Effector memory CD4-positive, alpha-beta T cell (primary cell): Measurements from ENCODE around the gene RAD51B.

ENCODE experiments used
- DNase-seq, 3 donors: peaks; one replicate each; pipeline ENCODE4 v3.0.0-alpha.2; 2020
- H3K27ac ChIP-seq: 2 replicates; pipeline ENCODE4 v1.7.0; 2013; ENCODE audit warnings: mild to moderate bottlenecking, low read length, moderate library complexity; ENCODE audit not compliant: insufficient read depth, poor library complexity, severe bottlenecking
- H3K27me3 ChIP-seq: replicated peaks from 2 replicates; pipeline ENCODE4 v1.7.0; 2013; ENCODE audit warnings: mild to moderate bottlenecking, low read length; ENCODE audit not compliant: insufficient read depth, control insufficient read depth, poor library complexity, severe bottlenecking
- H3K36me3 ChIP-seq: 2 replicates; pipeline ENCODE4 v1.7.0; 2013; ENCODE audit warnings: mild to moderate bottlenecking, low read length, moderate library complexity; ENCODE audit not compliant: control insufficient read depth, insufficient read depth
- H3K4me1 ChIP-seq: 2 replicates; pipeline ENCODE4 v1.7.0; 2013; ENCODE audit warnings: low read length, mild to moderate bottlenecking; ENCODE audit not compliant: control insufficient read depth, insufficient read depth, poor library complexity, severe bottlenecking
- H3K4me3 ChIP-seq: 2 replicates; pipeline ENCODE4 v1.7.0; 2013; ENCODE audit warnings: low read length, low read depth, mild to moderate bottlenecking; ENCODE audit not compliant: insufficient read depth, poor library complexity, severe bottlenecking
- H3K9me3 ChIP-seq: 2 replicates; pipeline ENCODE4 v1.7.0; 2013; ENCODE audit warnings: mild to moderate bottlenecking, low read length, moderate library complexity; ENCODE audit not compliant: control insufficient read depth

The RAD51B gene

GRCh38 chr14:68518761-68519670, 699.4 kb downstream of the RAD51B start:
- Histone ChIP-seq H3K36me3 (no peaks in the 10 kb centered on the region), H3K4me3 (no peak overlapping the region), H3K9me3 (no peaks in the 10 kb centered on the region), H3K27me3 (no peaks in the 10 kb centered on the region), H3K4me1 (no peaks in the 10 kb centered on the region), H3K27ac (no peak overlapping the region)
- DNase-seq, result no peak

GRCh38 chr14:68519671-68520187, 700.1 kb downstream of the RAD51B start:
- no peaks in the 10 kb centered on the region for H3K36me3 ChIP-seq
- H3K4me3 ChIP-seq, result no peak overlapping the region
- DNase-seq, result no peak
- no peak overlapping the region for H3K27ac ChIP-seq
- no peaks in the 10 kb centered on the region for H3K4me1 ChIP-seq
- H3K9me3 ChIP-seq, result no peaks in the 10 kb centered on the region
- no peaks in the 10 kb centered on the region for H3K27me3 ChIP-seq

DNA sequence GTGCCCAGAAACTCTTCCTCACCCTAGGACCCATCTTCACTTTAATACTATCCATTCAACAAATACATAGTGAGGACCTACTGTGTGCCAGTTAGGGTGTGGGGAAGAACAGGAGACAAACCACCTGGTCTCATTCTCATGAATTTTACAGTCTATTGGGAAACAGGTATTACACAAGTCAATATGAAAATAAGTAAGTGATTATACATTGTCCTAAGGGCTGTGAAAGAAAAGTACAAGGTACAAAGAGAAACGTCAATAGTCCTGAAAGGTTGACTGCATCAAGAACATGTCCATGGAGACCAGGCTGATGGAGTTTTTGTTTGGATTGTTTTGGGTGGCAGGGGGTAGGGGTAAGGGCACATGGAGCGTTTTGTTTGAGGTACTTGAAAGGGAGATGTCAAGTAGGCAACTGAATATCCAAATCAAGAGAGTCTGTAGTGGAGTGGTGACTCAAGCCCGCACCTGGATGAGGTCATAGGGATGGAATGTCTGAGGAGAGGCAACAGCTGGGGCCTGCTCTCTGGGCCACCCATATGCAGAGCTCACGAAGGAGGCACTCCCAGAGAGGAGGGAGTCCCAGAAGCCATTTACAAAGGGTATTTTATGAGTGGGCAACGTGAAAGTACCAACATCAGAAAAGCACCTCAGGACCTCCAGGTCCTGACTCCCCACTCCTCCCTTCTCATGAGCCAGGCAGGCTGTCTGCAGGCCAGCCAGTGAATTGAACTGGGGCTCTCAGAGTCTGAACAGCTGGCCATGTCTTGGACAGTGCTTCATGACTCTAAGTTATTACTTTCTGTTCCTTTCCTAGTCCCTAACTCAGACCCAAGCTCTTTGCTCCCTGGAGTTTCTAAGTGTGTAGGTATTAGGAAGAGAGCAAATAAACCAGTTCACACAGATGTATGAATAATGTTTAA, 701.3 kb downstream of the RAD51B start:
- Histone ChIP-seq H3K36me3 (no peaks in the 10 kb centered on the region), H3K9me3 (no peaks in the 10 kb centered on the region), H3K27me3 (no peaks in the 10 kb centered on the region), H3K4me1 (no peaks in the 10 kb centered on the region), H3K27ac (no peak overlapping the region), H3K4me3 (no peak overlapping the region)
- no peak for DNase-seq

DNA sequence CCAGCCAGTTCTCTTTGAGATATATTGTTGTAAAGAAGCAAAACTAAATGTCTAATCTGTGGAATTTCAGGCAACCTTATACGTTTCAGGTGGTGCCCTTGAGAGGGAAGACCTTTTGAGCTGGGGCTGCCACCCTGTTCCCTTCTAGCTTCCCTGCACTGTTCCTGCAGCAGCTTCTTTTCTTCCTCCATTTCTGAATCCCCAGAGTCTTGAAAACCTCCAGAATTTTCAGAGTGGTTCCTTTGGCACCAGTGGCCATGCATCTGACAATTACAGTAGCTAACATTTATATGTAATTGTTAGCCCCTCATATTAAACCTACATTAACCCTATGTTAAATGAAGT, 702.0 kb downstream of the RAD51B start:
- Histone ChIP-seq H3K4me1 (no peaks in the 10 kb centered on the region), H3K4me3 (no peak overlapping the region), H3K9me3 (no peaks in the 10 kb centered on the region), H3K27ac (no peak overlapping the region), H3K27me3 (no peaks in the 10 kb centered on the region), H3K36me3 (no peaks in the 10 kb centered on the region)
- no peak for DNase-seq

DNA sequence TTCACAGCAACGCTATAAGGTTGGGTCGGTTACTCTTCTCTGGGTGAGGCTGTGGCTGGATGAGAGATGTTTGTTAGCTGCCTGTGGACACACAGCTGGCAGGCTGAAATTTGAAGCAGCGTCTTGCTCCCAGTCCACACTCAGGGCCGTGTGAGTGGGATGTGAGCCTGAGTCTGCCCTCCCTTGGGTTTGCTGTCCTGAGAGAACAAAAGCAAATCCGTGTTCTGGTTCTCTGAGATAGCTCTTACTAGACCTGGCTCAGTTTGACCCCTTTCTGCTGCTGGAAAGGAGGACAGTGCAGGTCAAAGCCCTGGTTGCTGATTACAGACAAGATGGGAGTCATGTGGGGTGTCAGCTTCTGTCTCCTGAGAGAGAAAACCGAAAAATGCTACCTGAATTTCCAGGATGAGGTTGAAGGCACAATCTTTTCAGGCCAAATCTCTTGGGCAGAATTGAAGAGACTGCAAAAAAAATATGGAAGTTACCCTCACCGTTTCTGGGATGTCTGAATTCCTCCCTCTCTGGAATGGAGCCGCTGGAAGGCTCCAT, 702.5 kb downstream of the RAD51B start:
- no peak overlapping the region for H3K4me3 ChIP-seq
- no peaks in the 10 kb centered on the region for H3K9me3 ChIP-seq
- no peaks in the 10 kb centered on the region for H3K36me3 ChIP-seq
- no peak overlapping the region for H3K27ac ChIP-seq
- no peaks in the 10 kb centered on the region for H3K4me1 ChIP-seq
- no peaks in the 10 kb centered on the region for H3K27me3 ChIP-seq
- DNase-seq, result no peak

GRCh38 chr14:68522510-68523325, 703.1 kb downstream of the RAD51B start:
- Histone ChIP-seq H3K27ac (no peak overlapping the region), H3K36me3 (no peaks in the 10 kb centered on the region), H3K27me3 (no peaks in the 10 kb centered on the region), H3K4me3 (no peak overlapping the region), H3K9me3 (no peaks in the 10 kb centered on the region), H3K4me1 (no peaks in the 10 kb centered on the region)
- no peak for DNase-seq

GRCh38 chr14:68523326-68523610, 703.7 kb downstream of the RAD51B start:
- no peak overlapping the region for H3K4me3 ChIP-seq
- H3K27ac ChIP-seq, result no peak overlapping the region
- no peaks in the 10 kb centered on the region for H3K4me1 ChIP-seq
- no peak for DNase-seq
- H3K36me3 ChIP-seq, result no peaks in the 10 kb centered on the region
- H3K9me3 ChIP-seq, result no peaks in the 10 kb centered on the region
- H3K27me3 ChIP-seq, result no peaks in the 10 kb centered on the region

DNA sequence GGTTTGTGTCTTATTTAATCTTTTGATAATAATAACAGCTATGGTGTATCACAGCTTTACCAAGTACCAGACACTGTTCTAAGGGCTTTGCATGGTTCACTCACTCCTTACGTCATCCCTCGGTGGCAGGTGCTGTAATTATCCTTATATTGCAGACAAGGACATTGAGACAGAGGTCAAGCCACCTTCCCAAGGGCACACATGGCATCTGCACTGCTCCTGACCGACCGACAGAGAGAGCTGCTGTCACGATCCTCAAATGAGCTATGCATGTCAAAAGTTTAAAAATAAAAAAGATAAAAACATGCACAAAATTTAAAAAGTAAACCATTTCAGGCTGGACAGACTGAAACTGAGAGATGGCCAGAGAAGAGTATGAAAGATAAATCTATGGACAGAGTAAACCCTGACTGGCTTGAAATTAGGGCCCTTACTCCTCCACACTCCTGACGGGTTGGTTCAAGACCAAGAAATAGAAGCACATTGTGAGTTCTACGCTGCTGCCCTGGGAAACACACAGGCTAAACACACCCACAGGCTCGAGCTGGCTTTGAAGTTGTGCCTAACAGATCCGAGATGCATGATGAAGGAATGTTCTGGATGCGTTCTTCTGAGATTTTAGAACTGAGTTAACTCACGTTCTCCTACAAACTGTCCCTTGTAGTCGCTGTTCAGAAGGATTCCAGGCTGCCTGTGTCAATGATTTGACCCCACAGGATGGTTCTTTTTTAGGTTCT, 704.6 kb downstream of the RAD51B start:
- no peak overlapping the region for H3K27ac ChIP-seq
- H3K4me1 ChIP-seq, result no peaks in the 10 kb centered on the region
- no peak overlapping the region for H3K4me3 ChIP-seq
- no peaks in the 10 kb centered on the region for H3K36me3 ChIP-seq
- DNase-seq, result no peak
- H3K9me3 ChIP-seq, result no peaks in the 10 kb centered on the region
- no peaks in the 10 kb centered on the region for H3K27me3 ChIP-seq

- Histone ChIP-seq H3K27ac (no peak overlapping the region), H3K9me3 (no peaks in the 10 kb centered on the region), H3K36me3 (no peaks in the 10 kb centered on the region), H3K4me3 (no peak overlapping the region), H3K4me1 (no peaks in the 10 kb centered on the region), H3K27me3 (no peaks in the 10 kb centered on the region)
- DNase-seq, result no peak
Measured at GRCh38 chr14:68525516-68525915, 705.9 kb downstream of the RAD51B start.
